NCI-H1930 (cell line): ENCODE measurements around the gene GDI1.

Source experiments
- DNase-seq, 2 experiments: peaks; one replicate each; lab custom pipeline; 2025; lab: John Stamatoyannopoulos, UW

GDI1 gene

GRCh38 chrX:154408659-154409221 is 28.2 kb upstream of the GDI1 start:
- no peak for DNase-seq

- no peak for DNase-seq
These were observed 27.6 kb upstream of the GDI1 start, which contains the start of gene DNASE1L1 for GRCh38 chrX:154409222-154409871. TSS of gene DNASE1L1 (minus strand) at chrX:154409254. CDS start at chrX:154405568, 3,686 bp downstream.

- DNase-seq: peak; percentile 42 to 53
These were observed 25.0 kb upstream of the GDI1 start for GRCh38 chrX:154411981-154412340.

GRCh38 chrX:154412468-154412867 is 24.5 kb upstream of the GDI1 start:
- no peak for DNase-seq

GRCh38 chrX:154413142-154413541 is 23.8 kb upstream of the GDI1 start:
- no peak for DNase-seq

GRCh38 chrX:154417157-154417556 is 19.8 kb upstream of the GDI1 start:
- DNase-seq: no peak

- DNase-seq: no peak
These were observed 17.8 kb upstream of the GDI1 start for GRCh38 chrX:154419189-154419588.

- no peak for DNase-seq
These were observed 17.1 kb upstream of the GDI1 start for GRCh38 chrX:154419688-154420401.

- DNase-seq: no peak
These were observed 16.6 kb upstream of the GDI1 start for GRCh38 chrX:154420402-154420756.

GRCh38 chrX:154426916-154427770 is 9.8 kb upstream of the GDI1 start:
- no peak for DNase-seq

GRCh38 chrX:154428176-154429171 is 8.5 kb upstream of the GDI1 start, which contains the start of gene ATP6AP1:
TSS of gene ATP6AP1 (plus strand) at chrX:154428677. CDS start at chrX:154428693, 16 bp downstream.
- DNase-seq: peak; percentile 87 to 88

GRCh38 chrX:154429711-154430110 is 7.2 kb upstream of the GDI1 start:
- no peak for DNase-seq

GRCh38 chrX:154430479-154430878 is 6.5 kb upstream of the GDI1 start:
- no peak for DNase-seq

GRCh38 chrX:154430916-154431315 is 6.0 kb upstream of the GDI1 start:
- no peak for DNase-seq

- DNase-seq: no peak
These were observed 5.6 kb upstream of the GDI1 start for GRCh38 chrX:154431341-154431740.

- no peak for DNase-seq
These were observed 4.7 kb upstream of the GDI1 start for GRCh38 chrX:154432210-154432609.

- no peak for DNase-seq
These were observed 3.3 kb upstream of the GDI1 start for GRCh38 chrX:154433605-154434004.

GRCh38 chrX:154434394-154435168 is 2.4 kb upstream of the GDI1 start:
- no peak for DNase-seq

- DNase-seq: no peak
These were observed 1.7 kb upstream of the GDI1 start for GRCh38 chrX:154435171-154435733.

GRCh38 chrX:154436374-154436982 is 476 bp upstream of the GDI1 start:
- peak; percentile 21 to 57 for DNase-seq
